ENCODE results near the gene METRN. TPM values are rescaled to one million over a fixed set of nuclear protein-coding genes. Genes with fewer than 3 reads are reported as not detected.
A peak's percentile ranks its signal among the peaks of the same experiment; 100 is the strongest.

The METRN gene
- total and polyA plus RNA-seq, 2 of the 4 experiments (the other 2 are of a cell fraction) = 6.1 to 48.2 TPM

DNA sequence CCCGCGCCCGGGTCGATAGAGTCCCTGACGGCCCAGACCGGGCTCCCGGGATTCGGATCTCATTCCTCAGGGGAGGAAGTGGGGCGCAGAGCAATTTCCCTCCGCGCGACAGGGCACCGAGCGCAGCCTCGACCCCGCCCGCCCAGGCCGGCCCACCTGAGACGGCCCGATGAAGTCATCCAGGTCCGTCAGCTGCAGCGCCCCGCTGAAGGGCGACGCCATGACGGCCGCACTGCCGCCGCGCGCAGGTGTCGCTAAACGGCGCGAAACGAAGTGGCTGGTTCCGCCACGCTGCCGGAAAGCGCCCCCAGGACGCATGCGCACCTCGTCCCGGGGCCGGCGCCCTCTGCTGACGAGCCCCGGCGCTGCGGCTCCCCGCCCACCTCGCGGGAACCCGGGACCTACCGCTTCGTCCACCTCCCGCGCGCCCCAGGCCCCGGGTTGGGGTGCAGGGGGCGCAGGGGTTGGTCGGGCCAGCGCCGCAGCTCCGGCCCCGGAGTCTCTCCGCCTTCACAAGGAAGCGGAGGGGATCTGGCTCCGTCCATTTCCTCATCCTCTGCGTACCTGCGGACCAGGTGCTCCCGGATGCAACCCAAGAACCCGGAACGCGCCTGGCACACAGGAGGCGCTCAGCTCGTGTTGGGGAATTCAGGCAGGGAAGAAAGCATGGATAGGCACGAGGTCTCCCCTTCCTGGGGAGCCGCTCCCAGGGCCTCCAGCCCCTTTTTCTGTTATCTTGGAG, 26.0 kb downstream of the METRN start, which contains the start of gene CIAO3 (continued):
- no peak for TF ChIP-seq RCOR1 (IDR thresholded peaks at IDR 0.05; ENCODE audit: insufficient replicate concordance, low read length)
- TF ChIP-seq FOS (IDR thresholded peaks at IDR 0.05; ENCODE audit: low read depth, low read length) = peak; percentile 18; the same call in 1 of the 2 replicates

DNA sequence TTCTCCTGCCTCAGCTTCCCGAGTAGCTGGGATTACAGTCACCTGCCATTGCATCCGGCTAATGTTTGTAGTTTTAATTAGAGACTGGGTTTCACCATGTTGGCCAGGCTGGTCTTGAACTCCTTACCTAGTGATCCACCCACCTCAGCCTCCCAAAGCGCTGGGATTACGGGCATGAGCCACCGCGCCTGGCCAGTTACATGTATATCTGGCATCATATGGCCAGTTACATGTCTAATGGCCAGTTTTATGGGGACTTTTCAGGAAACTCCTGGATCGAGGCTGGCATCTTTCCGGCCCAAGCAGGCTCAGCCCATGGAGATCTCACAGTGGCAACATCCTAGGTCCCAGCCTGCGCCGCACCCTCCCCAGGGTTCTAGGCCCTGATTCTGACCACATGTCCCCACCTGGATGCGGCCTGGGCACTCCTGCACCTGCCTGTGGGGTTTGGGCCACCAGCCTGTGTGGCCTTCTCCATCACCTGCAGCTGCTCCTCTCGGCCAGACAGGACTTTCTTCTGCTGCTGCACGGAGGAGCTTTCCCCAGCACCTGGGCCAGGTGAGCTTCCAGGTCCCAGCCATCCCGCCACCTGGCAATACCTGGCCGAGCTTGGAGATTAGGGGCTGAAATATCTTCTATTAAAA, 27.2 kb downstream of the METRN start:
- H3K9me1 ChIP-seq (ENCODE audit: insufficient read depth, low read length) = peaks cover 4% of the 10 kb centered on the region; the same call in 1 of the 2 replicates
- no peak overlapping the region for H3K4ac ChIP-seq (ENCODE audit: low read depth, low read length)
- peaks cover 6% of the 10 kb centered on the region; the same call in 1 of the 2 replicates for H3K36me3 ChIP-seq (ENCODE audit: control insufficient read depth, insufficient read depth, low read length)
- ATAC-seq (ENCODE audit: low read depth) = no peak
- H2AK9ac ChIP-seq (replicated peaks; ENCODE audit: low read depth, low read length, poor library complexity) = no peak overlapping the region
- H3K27ac ChIP-seq (ENCODE audit: insufficient read depth, low read length) = no peak overlapping the region
- WGBS, 2 experiments (ENCODE audit: extremely low coverage in 2 of 2, insufficient read length in 1 of 2) = 93% methylated on average over 7 of the region's 15 CpGs; no CpG with 5 or more reads in 1 of the 2 experiments
- no peak overlapping the region for H3K18ac ChIP-seq (ENCODE audit: low read depth, low read length)
- no peak overlapping the region for H4K5ac ChIP-seq (ENCODE audit: low read depth, low read length)
- H4K91ac ChIP-seq (ENCODE audit: insufficient read depth, low read depth, low read length) = no peak overlapping the region
- H2BK5ac ChIP-seq (ENCODE audit: low read depth, low read length, poor library complexity, severe bottlenecking) = no peak overlapping the region
- no peak overlapping the region for H2AK5ac ChIP-seq (ENCODE audit: low read depth, low read length)
- no peak overlapping the region for H3K56ac ChIP-seq (ENCODE audit: extremely low read depth, insufficient read depth, low read length)
- H3K9me3 ChIP-seq (ENCODE audit: control insufficient read depth, insufficient read depth, low read length) = no peaks in the 10 kb centered on the region
- CTCF ChIA-PET = interaction anchor here (0.6 kb wide), 1 partner anchor 43 kb away, joined by 3 read pairs; no protein-coding TSS in a partner anchor
- H2BK120ac ChIP-seq (ENCODE audit: low read depth, low read length) = no peak overlapping the region
- H3K27me3 ChIP-seq (ENCODE audit: control insufficient read depth, insufficient read depth, low read length) = no peaks in the 10 kb centered on the region
- peaks cover 7 to 18% of the 10 kb centered on the region in 2 experiments for H3K79me1 ChIP-seq (ENCODE audit: low read depth in 1 of 2, low read length in 2 of 2)
- 0 out of 2 replicates have a peak, but pooled peaks cover 5% of the 10 kb centered on the region for H4K20me1 ChIP-seq (ENCODE audit: insufficient read depth, low read length)
- TF ChIP-seq CHD1 (IDR thresholded peaks at IDR 0.05; ENCODE audit: low read depth, low read length) = no peak
- no peak for TF ChIP-seq CEBPB (IDR thresholded peaks at IDR 0.05; ENCODE audit: low read depth, low read length)
- TF ChIP-seq MAZ (IDR thresholded peaks at IDR 0.05; ENCODE audit: borderline replicate concordance, low read depth, low read length) = no peak
- TF ChIP-seq, protein P1, sequence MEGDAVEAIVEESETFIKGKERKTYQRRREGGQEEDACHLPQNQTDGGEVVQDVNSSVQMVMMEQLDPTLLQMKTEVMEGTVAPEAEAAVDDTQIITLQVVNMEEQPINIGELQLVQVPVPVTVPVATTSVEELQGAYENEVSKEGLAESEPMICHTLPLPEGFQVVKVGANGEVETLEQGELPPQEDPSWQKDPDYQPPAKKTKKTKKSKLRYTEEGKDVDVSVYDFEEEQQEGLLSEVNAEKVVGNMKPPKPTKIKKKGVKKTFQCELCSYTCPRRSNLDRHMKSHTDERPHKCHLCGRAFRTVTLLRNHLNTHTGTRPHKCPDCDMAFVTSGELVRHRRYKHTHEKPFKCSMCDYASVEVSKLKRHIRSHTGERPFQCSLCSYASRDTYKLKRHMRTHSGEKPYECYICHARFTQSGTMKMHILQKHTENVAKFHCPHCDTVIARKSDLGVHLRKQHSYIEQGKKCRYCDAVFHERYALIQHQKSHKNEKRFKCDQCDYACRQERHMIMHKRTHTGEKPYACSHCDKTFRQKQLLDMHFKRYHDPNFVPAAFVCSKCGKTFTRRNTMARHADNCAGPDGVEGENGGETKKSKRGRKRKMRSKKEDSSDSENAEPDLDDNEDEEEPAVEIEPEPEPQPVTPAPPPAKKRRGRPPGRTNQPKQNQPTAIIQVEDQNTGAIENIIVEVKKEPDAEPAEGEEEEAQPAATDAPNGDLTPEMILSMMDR (conservative IDR thresholded peaks at IDR 0.05; ENCODE audit: low read depth, low read length) = no peak
- no peak overlapping the region for H2BK20ac ChIP-seq (ENCODE audit: low read depth, low read length)
- H3K23ac ChIP-seq (ENCODE audit: low read depth, low read length) = no peak overlapping the region
- POLR2A ChIA-PET (ENCODE audit: unreplicated experiment) = no interaction called here
- H3K4me1 ChIP-seq (ENCODE audit: control insufficient read depth, insufficient read depth, low read length) = peaks cover 5% of the 10 kb centered on the region; the same call in 1 of the 2 replicates
- no peak overlapping the region for H4K8ac ChIP-seq (ENCODE audit: low read depth in 2 of 2, low read length in 2 of 2)
- no peak overlapping the region for H3K14ac ChIP-seq (replicated peaks; ENCODE audit: low read depth, low read length)
- in situ Hi-C loops (cut with MboI; ENCODE audit: low sequenced_read_pairs) (no loop called here), dilution Hi-C loops (cut with HindIII; ENCODE audit: low sequenced_read_pairs, unreplicated experiment) (no loop called here), intact Hi-C loops (cut with micrococcal nuclease) (loop anchor here (5.0 kb wide), 1 partner anchor 45 kb away; the partner anchor contains the start of genes CHTF18 and RPUSD1)
- H2AFZ ChIP-seq (replicated peaks; ENCODE audit: low read length, poor library complexity) = no peak overlapping the region
- H3K9ac ChIP-seq (ENCODE audit: low read depth, low read length) = no peak overlapping the region
- BruUV-seq (replicated peaks) = no TSS peak
- H3K4me3 ChIP-seq (ENCODE audit: insufficient read depth, low read depth, low read length) = no peak overlapping the region
- H3K4me2 ChIP-seq (ENCODE audit: low read depth, low read length) = no peak overlapping the region
- DNase-seq = no peak
- H2BK15ac ChIP-seq (ENCODE audit: low read depth, low read length) = no peak overlapping the region
